ENCODE results near the gene PCP4. TPM values are rescaled to one million over a fixed set of nuclear protein-coding genes. Genes with fewer than 3 reads are reported as not detected.

Gene PCP4
- total and polyA plus RNA-seq, 10 of the 15 experiments (the other 5 are each of a cell fraction or from before 2014, with no cell fraction given), result not detected

GRCh38 chr21:39860600-39860999 lies 6.6 kb upstream of the PCP4 start:
- H3K36me3 ChIP-seq (ENCODE audit: control insufficient read depth in 2 of 2, insufficient read depth in 2 of 2, low read length in 1 of 2), result no peaks in the 10 kb centered on the region
- intact Hi-C loops (cut with micrococcal nuclease; ENCODE audit: unreplicated experiment) (no loop called here), in situ Hi-C loops (cut with MboI) (no loop called here)
- no peaks in the 10 kb centered on the region for H3K4me1 ChIP-seq (ENCODE audit: control insufficient read depth, insufficient read depth, low read length)
- SMC1A ChIA-PET (ENCODE audit: uncharacterized antibody, unreplicated experiment), result no interaction called here
- DNase-seq (ENCODE audit: low read depth, low spot score) (no peak), FAIRE-seq (no peak), ATAC-seq (no peak)
- H3K79me2 ChIP-seq (ENCODE audit: control insufficient read depth, insufficient read depth, low read length), result no peaks in the 10 kb centered on the region
- POLR2A ChIA-PET, result no interaction called here
- CTCF ChIA-PET, result no interaction called here
- no peak overlapping the region for H3K27ac ChIP-seq (ENCODE audit: control insufficient read depth, insufficient read depth)
- H3K9me3 ChIP-seq (replicated peaks; ENCODE audit: control insufficient read depth, insufficient read depth, low read length), result no peaks in the 10 kb centered on the region; the same call in 1 of the 3 replicates
- H4K20me1 ChIP-seq (ENCODE audit: control insufficient read depth, insufficient read depth), result no peaks in the 10 kb centered on the region
- WGBS (ENCODE audit: insufficient coverage, insufficient replicate concordance, low lambda C conversion rate, missing lambda C conversion rate), result 0% methylated on average over 1 of the region's 1 CpG
- no peak overlapping the region for H2AFZ ChIP-seq (ENCODE audit: control insufficient read depth, low read depth, low read length)
- H3K4me3 ChIP-seq, result no peak overlapping the region
- no TSS peak for BruUV-seq (replicated peaks)
- no peak overlapping the region for H3K9ac ChIP-seq (ENCODE audit: control insufficient read depth, insufficient read depth, low read length)
- RAD21 ChIA-PET (ENCODE audit: unreplicated experiment), result no interaction called here
- no peak overlapping the region for H3K4me2 ChIP-seq (ENCODE audit: control insufficient read depth, insufficient read depth)
- TF ChIP-seq KAT2A (conservative IDR thresholded peaks at IDR 0.05; ENCODE audit: control insufficient read depth, low read depth, low read length) (no peak), FOS (IDR thresholded peaks at IDR 0.05; ENCODE audit: borderline replicate concordance, extremely low read depth, insufficient read length) (no peak), USF2 (IDR thresholded peaks at IDR 0.05; ENCODE audit: borderline replicate concordance, low read depth, low read length) (no peak), SREBF1 (IDR thresholded peaks at IDR 0.05; ENCODE audit: low read length) (no peak)
- no peaks in the 10 kb centered on the region for H3K27me3 ChIP-seq (replicated peaks in 1 of 2; ENCODE audit: control insufficient read depth in 2 of 2, insufficient read depth in 2 of 2, low read length in 1 of 2)

- DNase-seq (ENCODE audit: low read depth, low spot score), result no peak
- ChIA-PET SMC1A (ENCODE audit: uncharacterized antibody, unreplicated experiment) (no interaction called here), RAD21 (ENCODE audit: unreplicated experiment) (no interaction called here), CTCF (no interaction called here), POLR2A (no interaction called here)
- WGBS (ENCODE audit: insufficient coverage, insufficient replicate concordance, low lambda C conversion rate, missing lambda C conversion rate), result 17% methylated on average over 4 of the region's 4 CpGs
- in situ Hi-C loops (cut with MboI), result no loop called here
- H2AFZ ChIP-seq (ENCODE audit: control insufficient read depth, low read depth, low read length), result no peak overlapping the region
- BruUV-seq (replicated peaks), result no TSS peak
- no peak for TF ChIP-seq SMAD5 (IDR thresholded peaks at IDR 0.05; ENCODE audit: low read depth)
- intact Hi-C loops (cut with micrococcal nuclease; ENCODE audit: unreplicated experiment), result no loop called here
- H3K27ac ChIP-seq (ENCODE audit: control insufficient read depth, insufficient read depth), result no peak overlapping the region
- no peaks in the 10 kb centered on the region for H3K27me3 ChIP-seq (replicated peaks in 1 of 2; ENCODE audit: control insufficient read depth in 2 of 2, insufficient read depth in 2 of 2, low read length in 1 of 2)
- H4K20me1 ChIP-seq (ENCODE audit: control insufficient read depth, insufficient read depth), result no peaks in the 10 kb centered on the region
- H3K36me3 ChIP-seq (ENCODE audit: control insufficient read depth in 2 of 2, insufficient read depth in 2 of 2, low read length in 1 of 2), result no peaks in the 10 kb centered on the region
- no peaks in the 10 kb centered on the region for H3K79me2 ChIP-seq (ENCODE audit: control insufficient read depth, insufficient read depth, low read length)
- H3K4me2 ChIP-seq (ENCODE audit: control insufficient read depth, insufficient read depth), result no peak overlapping the region
- H3K4me3 ChIP-seq, result no peak overlapping the region
- no peak for ATAC-seq
- no peaks in the 10 kb centered on the region; the same call in 2 of the 3 replicates for H3K9me3 ChIP-seq (replicated peaks; ENCODE audit: control insufficient read depth, insufficient read depth, low read length)
- H3K4me1 ChIP-seq (ENCODE audit: control insufficient read depth, insufficient read depth, low read length), result no peaks in the 10 kb centered on the region
- no peak for FAIRE-seq
- H3K9ac ChIP-seq (ENCODE audit: control insufficient read depth, insufficient read depth, low read length), result no peak overlapping the region
Observed at GRCh38 chr21:39863111-39863510, 4.1 kb upstream of the PCP4 start.
